NCI-H128 (cell line): ENCODE results near the gene PLCD3.

Experiments used
- DNase-seq: peaks from one replicate; lab custom pipeline; 2025; ENCODE audit not compliant: unreplicated experiment; lab: John Stamatoyannopoulos, UW

Gene PLCD3

GRCh38 chr17:45119964-45120363 is 12.4 kb downstream of the PLCD3 start:
- DNase-seq = no peak

DNA sequence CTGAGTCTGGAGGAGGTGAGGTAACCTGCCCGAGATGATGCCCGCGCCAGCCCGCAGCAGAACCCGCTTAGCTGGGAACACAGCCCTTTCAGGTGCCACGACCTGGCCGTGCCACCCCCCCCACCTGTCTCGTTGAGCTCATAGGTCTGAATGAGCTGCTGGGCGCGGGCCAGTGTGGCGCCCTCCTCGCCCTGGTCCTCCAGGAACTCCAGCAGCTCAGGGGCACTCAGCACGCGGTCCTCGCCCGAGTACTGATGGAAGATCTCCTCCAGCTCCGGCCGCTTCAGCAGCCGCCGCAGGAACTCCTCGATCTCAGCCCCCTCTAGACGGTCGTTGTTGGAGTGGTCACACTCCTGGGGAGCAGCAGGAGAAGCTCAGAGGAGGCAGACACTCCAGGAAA is 13.6 kb downstream of the PLCD3 start:
- no peak for DNase-seq

GRCh38 chr17:45117848-45118646 is 14.3 kb downstream of the PLCD3 start:
- DNase-seq = no peak

DNA sequence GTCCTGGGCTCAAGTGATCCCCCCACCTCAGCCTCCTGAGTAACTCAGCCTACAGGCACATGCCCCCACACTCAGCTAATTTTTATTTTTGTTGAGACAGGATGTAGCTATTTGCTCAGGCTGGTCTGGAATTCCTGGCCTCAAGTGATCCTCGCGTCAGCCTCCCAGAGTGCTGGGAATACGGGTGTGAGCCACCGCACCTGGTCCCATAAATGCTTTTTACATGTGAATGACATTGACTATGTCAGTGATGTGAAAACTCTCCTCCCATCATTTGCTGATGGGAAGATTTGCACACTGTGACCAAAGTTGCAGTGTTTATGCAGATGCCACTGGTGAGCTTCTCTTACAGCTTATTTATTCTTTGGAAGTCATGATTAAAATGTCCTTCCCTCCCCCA is 15.0 kb downstream of the PLCD3 start:
- no peak for DNase-seq

- DNase-seq = no peak
Observed at GRCh38 chr17:45116434-45117016, 15.8 kb downstream of the PLCD3 start.

DNA sequence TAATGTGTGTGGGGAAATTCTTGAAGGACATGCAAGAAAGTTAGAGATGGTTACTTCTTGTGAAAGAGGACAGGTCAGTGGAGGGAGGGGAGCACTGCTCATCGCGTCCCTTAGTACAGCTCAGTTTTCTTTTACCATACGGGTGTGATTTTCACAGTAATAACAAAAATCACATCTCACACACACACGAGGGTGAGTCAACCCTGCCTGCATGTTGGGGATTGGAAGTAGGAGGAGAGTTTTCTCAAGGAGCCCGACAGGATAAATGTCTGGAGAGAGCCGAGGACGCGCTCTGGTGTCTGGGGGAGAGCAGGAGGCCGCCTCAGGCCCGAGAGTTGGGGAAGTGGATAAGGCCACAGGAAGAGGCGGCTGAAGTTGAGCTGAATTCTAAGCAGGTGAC is 16.4 kb downstream of the PLCD3 start:
- DNase-seq = no peak

DNA sequence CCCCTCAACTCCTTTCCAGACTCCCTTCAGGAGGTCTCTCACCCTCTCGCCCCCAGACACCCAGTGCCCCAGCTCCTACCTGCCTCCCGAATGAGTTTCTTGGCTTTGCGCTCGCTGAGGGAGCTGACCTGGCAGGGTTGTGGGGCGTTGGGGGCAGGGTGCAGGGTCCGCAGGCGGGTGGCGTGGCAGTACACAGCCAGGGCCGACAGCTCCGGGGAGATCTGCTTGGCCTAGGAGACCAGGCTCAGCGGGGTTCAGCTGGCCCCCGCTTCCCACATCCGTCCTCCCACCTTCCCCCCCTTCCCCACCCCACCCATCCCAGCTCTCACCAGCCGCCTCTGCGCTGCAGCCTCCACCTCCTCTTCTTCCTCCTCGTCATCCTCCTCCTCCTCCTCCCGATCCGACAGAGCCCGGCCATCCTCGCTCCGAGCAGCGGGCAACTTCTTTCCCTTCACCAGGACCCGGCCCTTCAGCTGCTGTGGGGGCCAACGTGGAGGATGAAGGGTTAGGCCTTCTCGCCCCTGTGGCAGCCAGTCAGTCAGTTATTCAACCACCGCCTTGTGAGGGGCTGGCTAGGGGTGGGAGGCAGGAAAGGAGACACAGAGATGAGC is 17.2 kb downstream of the PLCD3 start:
- no peak for DNase-seq

GRCh38 chr17:45114117-45114932 is 18.0 kb downstream of the PLCD3 start:
- no peak for DNase-seq

DNA sequence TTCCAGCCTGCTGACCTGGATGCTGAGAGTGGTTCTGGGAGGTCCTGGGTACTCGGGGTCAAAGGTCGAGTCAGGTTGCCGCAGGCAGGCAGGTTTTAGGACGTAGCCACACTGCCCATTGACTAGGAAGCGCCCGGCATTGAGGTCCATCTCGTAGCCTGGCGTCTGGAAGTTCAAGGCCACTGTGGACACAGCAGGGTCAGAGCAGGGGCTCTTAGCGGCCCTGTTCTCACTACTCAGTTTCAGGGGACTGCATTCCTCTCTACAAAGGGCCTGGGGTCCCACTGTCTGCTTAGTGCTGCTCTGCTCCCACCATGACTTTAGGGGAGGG is 18.9 kb downstream of the PLCD3 start:
- no peak for DNase-seq

DNA sequence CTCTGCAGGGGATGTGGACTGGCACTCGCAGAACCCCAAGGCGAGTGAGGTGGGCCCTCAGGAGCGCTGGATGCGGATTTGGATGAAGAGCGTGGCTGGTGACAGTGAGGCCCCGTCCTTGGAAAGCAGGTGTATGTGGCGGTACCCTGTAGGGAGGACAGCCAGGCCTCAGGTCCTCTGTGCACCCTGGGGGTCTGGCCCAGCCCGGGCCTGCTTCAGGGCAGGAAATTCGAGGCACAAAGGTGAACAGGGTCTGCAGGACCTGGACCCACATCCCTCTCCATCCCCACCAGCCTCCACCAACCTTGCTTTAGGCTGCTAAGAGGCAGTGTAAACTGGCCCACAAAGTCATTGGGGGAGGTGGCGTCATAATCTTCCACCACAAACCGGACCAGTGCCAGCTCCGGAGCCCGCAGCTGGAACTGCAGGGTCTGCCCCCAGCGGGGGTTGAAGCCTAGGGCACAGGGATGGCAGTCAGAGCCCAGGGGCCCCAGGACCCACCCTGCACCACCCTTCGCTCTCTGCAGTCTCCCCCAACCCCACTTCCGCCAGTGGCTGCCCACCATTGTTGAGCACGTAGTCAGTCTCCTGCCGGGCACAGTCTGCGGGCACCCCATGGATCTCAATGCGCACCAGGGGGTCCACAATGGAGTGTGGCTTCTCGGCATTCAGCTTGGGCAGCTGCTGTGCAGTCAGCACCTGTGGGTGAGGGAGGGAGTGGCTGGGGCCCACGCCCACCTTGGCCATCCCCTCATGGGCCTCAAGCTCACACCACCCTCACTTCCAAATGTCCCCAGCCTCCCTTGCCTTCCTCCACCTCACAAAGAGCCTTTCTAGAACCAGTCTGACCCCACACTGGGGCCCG is 19.5 kb downstream of the PLCD3 start:
- no peak for DNase-seq

DNA sequence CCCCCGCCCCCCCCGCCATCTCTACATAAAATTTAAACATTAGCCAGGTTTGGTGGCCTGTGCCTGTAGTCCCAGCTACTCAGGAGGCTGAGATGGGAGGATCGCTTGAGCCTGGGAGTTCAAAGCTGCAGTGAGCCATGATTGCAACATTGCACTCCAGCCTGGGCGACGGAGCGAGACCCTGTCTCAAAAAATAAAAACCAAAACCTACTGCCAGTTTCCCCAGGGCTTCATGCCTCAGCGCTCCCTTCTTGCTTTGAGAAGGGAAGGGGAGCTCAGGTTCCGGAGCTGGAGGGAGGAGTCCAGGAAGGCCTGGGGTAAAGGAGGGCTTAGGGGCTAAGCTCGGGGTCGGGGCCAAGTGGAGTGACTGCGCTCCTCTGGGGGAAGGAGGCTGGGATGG is 20.5 kb downstream of the PLCD3 start:
- DNase-seq = no peak

- DNase-seq = no peak
Observed at GRCh38 chr17:45110676-45111611, 21.4 kb downstream of the PLCD3 start.

DNA sequence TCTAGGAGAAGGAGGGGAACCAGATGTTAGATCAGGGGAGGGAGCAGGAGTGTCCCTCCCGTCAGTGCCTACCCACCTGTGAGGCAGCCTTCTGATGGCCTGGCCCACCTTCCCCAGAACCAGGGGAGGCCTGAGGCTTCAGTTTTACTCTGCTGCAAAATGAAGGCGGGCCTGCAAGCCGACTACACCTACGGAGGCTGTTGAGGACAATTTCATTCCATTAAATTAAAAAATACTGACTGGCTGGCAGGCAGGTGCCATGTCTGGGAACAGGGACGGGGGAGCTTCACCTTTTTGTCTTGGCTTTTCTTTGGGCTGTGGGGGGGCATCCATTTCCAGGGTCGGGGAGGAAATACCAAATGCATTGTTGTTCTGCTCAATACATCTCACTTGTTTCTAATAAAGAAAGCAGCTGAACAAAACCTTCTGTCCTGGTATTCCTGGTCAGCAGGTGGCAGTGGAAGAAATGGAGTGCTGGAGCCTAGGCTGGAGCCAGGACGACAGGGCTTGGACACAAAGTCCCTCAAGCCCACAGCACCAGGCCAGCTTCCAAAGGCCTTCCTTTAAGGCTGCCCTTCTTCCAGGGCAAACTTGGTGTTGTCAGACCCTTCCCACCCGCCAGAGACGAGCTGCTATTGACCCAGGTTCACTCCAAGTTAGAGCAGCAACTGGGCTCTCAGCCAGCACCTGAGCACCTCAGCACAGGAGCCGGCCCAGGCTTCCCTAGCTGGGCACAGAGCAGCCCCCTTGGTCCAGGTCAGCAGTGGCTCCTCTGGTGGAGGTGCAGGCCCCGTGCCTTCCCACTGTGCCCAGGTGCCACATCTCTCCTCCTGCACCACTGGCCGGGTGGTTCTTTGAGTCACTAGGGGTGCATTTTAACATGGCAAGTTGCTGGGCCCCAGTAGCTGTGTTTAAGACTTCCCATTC is 23.5 kb downstream of the PLCD3 start:
- no peak for DNase-seq

- no peak for DNase-seq
Observed at GRCh38 chr17:45108051-45108450, 24.3 kb downstream of the PLCD3 start.

- DNase-seq = no peak
Observed at GRCh38 chr17:45107293-45108010, 24.9 kb downstream of the PLCD3 start.

- DNase-seq = no peak
Observed at GRCh38 chr17:45106582-45106981, 25.7 kb downstream of the PLCD3 start.

- DNase-seq = no peak
Observed at GRCh38 chr17:45106096-45106495, 26.2 kb downstream of the PLCD3 start.
